ENCODE results near the gene ZDHHC24.

- TF ChIP-seq, protein P1, sequence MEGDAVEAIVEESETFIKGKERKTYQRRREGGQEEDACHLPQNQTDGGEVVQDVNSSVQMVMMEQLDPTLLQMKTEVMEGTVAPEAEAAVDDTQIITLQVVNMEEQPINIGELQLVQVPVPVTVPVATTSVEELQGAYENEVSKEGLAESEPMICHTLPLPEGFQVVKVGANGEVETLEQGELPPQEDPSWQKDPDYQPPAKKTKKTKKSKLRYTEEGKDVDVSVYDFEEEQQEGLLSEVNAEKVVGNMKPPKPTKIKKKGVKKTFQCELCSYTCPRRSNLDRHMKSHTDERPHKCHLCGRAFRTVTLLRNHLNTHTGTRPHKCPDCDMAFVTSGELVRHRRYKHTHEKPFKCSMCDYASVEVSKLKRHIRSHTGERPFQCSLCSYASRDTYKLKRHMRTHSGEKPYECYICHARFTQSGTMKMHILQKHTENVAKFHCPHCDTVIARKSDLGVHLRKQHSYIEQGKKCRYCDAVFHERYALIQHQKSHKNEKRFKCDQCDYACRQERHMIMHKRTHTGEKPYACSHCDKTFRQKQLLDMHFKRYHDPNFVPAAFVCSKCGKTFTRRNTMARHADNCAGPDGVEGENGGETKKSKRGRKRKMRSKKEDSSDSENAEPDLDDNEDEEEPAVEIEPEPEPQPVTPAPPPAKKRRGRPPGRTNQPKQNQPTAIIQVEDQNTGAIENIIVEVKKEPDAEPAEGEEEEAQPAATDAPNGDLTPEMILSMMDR (IDR thresholded peaks at IDR 0.05) = no peak
- TF ChIP-seq POLR2A (IDR thresholded peaks at IDR 0.05) = no peak
These were observed 14.7 kb downstream of the ZDHHC24 start for GRCh38 chr11:66530927-66531709.

Data from lower leg skin (tissue), 3 donors.